C1 segment of cervical spinal cord (tissue), 14 donors: ENCODE data around the gene OR5H6.
"Not testable (repeated sequence)": the region's sequence is repeated elsewhere in the genome, so short reads cannot be mapped to it uniquely, and the experiment has no call there.

Source experiments
- DNase-seq, 14 donors: peaks; one replicate each; lab custom pipeline; 2025; lab: John Stamatoyannopoulos, UW

The OR5H6 gene

GRCh38 chr3:98263944-98264343, at the start of gene OR5H6:
Gene OR5H6 (plus strand): TSS chr3:98264244. CDS start chr3:98264333, 89 bp downstream.
- DNase-seq = no peak

DNA sequence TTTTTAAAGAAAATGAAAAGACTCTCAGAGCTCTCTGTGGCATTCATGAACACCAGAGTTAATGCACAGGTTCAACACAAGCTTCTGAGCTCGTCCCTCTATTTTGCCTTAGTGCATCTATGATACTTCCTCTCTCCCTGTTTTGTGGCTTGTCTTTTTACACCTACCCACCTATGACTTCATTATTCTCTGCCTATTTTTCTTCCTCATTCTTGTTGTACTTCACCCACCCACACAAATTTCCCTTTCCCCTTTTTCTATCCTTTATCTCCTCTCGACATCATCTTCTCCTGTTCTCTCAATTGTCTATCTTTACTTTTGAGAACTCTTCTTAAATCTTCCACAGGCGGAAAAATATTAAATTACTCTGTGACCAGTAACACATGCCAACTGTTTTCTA, 49.0 kb upstream of the OR5H6 start:
- DNase-seq = no peak

- DNase-seq = no peak
These were observed 40.0 kb upstream of the OR5H6 start for GRCh38 chr3:98223907-98224672.

DNA sequence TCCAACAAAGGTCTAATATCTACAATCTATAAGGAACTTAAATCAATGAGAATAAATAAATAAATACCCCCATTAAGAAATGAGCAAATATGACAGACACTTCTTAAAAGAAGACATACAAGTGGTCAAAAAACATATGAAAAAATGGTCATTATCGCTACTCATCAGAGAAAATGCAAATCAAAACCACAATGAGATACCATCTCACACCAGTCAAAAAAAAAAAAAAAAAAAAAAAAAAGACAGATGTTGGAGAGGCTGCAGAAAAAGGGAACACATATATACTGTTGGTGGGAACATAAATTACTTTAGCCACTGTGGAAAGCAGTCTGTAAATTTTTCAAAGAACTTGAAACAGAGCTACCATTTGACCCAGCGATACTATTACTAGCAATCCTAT, 31.6 kb upstream of the OR5H6 start:
- DNase-seq = no peak

DNA sequence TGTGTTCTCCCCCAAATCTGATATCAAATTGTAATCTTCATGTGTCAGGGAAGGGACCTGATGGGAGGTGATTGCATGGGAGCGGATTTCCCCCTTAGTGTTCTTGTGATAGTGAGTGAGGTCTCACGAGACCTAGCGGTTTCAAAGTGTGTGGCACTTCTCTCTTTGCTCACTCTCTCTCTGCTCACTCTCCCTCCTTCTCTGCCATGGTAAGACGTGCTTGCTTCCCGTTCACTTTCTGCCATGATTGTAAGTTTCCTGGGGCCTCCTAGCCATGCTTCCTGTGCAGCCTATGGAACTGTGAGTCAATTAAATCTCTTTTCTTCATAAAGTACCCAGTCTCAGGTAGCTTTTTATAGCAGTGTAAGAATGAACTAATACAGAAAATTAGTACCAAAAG, 30.6 kb upstream of the OR5H6 start:
- DNase-seq = no peak

GRCh38 chr3:98240131-98240530, 23.9 kb upstream of the OR5H6 start:
- no peak for DNase-seq

GRCh38 chr3:98242155-98242554, 21.9 kb upstream of the OR5H6 start:
- no peak for DNase-seq

DNA sequence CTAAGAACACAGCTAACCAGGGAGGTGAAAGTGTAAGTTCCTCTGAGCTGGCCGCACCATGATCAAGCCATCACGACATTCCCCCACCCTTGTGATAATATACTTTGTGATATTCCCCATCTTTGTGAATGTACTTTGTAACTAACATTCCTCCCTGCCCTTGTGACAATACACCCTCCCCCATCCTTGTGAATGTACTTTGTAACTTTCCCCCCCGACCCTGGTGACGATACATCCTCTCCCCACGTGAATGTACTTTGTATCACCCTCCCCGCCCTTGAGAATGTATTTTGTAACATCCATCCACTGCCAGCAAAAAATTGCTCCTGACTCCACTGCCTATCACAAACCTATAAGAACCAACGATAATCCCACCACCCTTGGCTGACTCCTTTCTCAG, 20.2 kb upstream of the OR5H6 start:
- DNase-seq = no peak

- no peak for DNase-seq
These were observed 17.9 kb upstream of the OR5H6 start for GRCh38 chr3:98246142-98246541.

DNA sequence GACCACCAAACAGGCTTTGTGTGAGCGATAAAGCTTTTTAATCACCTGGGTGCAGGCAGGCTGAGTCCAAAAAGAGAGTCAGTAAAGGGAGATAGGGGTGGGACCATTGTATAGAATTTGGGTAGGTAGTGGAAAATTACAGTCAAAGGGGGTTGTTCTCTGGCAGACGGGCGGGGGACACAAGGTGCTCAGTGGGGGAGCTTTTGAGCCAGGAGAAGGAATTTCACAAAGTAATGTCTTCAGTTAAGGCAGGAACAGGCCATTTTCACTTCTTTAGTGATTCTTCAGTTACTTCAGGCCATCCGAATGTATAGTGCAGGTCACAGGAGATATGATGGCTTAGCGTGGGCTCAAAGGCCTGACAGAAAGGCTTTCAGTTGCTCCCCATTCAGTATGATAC, 8.0 kb upstream of the OR5H6 start:
- DNase-seq = not testable (repeated sequence)

GRCh38 chr3:98259707-98260106, 4.3 kb upstream of the OR5H6 start:
- DNase-seq = no peak

- DNase-seq = no peak
These were observed 2.0 kb upstream of the OR5H6 start for GRCh38 chr3:98262046-98262445.

- DNase-seq = no peak
These were observed 5.8 kb downstream of the OR5H6 start for GRCh38 chr3:98269846-98270245.

- no peak for DNase-seq
These were observed 8.1 kb downstream of the OR5H6 start for GRCh38 chr3:98272126-98272525.

GRCh38 chr3:98274914-98275313, 10.9 kb downstream of the OR5H6 start:
- no peak for DNase-seq

- no peak for DNase-seq
These were observed 18.2 kb downstream of the OR5H6 start, which contains the start of gene OR5H2 for GRCh38 chr3:98282205-98282604. Gene OR5H2 (plus strand): TSS chr3:98282505. CDS start chr3:98282903, 398 bp downstream.

- DNase-seq = no peak
These were observed 26.9 kb downstream of the OR5H6 start for GRCh38 chr3:98290916-98291315.

DNA sequence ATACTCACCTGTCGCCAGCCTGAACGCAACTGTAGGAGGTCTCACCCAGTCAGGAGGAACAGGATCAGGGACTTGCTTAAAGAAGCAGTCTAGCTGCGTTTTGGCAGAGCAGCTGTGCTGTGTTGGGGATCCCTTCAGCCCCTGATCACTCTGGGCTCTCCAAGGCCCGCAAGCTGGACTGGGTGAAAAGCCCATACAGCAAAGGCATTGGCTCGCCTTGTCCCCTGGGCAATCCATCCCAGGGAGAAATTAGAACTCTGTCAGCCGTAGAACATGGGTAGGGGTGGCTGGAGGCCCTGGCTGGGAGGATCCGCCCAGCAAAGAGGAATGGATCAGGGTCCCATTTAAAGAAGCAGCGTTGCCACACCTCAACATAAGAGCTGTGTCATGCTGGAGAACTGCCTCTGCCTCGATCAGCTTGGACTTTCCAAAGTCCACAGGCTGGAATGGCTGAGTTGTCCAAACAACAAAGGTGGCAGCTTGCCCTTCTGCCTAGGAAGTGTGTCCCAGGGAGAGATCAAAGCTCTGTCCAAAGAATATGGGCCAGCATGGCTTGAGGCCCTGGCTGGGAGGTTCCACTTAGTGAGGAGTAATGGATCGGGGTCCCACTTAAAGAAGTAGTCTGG, 27.4 kb downstream of the OR5H6 start:
- DNase-seq = no peak
